ENCODE data around the gene TNNT2.

Gene TNNT2

GRCh38 chr1:201330541-201330940 is 46.9 kb downstream of the TNNT2 start:
- ChIA-PET POLR2A (ENCODE audit: low non-redundant PET) (interaction anchor here (0.6 kb wide), 1 partner anchor 16 kb away, joined by 8 read pairs; no protein-coding TSS in a partner anchor), CTCF (interaction anchor here (1.4 to 2.2 kb wide), 6 partner anchors 16 to 76 kb away, joined by 3 to 11 read pairs (median 4); no protein-coding TSS in a partner anchor)
- DNase-seq (ENCODE audit: low spot score): no peak
- TF ChIP-seq, protein P1, sequence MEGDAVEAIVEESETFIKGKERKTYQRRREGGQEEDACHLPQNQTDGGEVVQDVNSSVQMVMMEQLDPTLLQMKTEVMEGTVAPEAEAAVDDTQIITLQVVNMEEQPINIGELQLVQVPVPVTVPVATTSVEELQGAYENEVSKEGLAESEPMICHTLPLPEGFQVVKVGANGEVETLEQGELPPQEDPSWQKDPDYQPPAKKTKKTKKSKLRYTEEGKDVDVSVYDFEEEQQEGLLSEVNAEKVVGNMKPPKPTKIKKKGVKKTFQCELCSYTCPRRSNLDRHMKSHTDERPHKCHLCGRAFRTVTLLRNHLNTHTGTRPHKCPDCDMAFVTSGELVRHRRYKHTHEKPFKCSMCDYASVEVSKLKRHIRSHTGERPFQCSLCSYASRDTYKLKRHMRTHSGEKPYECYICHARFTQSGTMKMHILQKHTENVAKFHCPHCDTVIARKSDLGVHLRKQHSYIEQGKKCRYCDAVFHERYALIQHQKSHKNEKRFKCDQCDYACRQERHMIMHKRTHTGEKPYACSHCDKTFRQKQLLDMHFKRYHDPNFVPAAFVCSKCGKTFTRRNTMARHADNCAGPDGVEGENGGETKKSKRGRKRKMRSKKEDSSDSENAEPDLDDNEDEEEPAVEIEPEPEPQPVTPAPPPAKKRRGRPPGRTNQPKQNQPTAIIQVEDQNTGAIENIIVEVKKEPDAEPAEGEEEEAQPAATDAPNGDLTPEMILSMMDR (conservative IDR thresholded peaks at IDR 0.05; ENCODE audit: low read depth): no peak
- H3K27ac ChIP-seq: peak overlapping the region; percentile 68

GRCh38 chr1:201329801-201330200 is 47.7 kb downstream of the TNNT2 start:
- peak overlapping the region; percentile 59 for H3K27ac ChIP-seq
- DNase-seq (ENCODE audit: low spot score): no peak
- CTCF ChIA-PET: interaction anchor here (1.1 to 2.2 kb wide), 6 partner anchors 9 to 75 kb away, joined by 4 to 7 read pairs (median 5); no protein-coding TSS in a partner anchor
- TF ChIP-seq, protein P1 (conservative IDR thresholded peaks at IDR 0.05; ENCODE audit: low read depth): no peak
- POLR2A ChIA-PET (ENCODE audit: low non-redundant PET): no interaction called here

DNA sequence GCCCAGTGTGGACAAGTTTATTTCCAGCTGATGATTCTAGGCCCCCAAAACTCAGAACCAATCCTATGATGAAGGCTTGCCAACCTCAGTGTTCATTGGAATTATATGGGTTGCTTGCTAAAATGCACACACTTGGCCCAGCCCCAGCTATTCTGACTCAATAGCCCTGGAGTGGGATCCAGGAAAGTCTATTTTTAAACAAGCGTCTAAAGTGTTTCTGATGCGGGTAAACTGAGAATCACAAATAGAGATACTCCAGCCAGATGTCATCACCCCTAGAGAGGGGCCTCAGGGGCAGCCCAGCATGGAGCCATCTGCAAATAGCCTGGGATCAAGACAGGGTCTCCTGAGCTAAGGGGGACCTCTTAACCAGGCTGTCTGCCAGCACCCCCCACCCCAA is 48.2 kb downstream of the TNNT2 start:
- TF ChIP-seq, protein P1 (conservative IDR thresholded peaks at IDR 0.05; ENCODE audit: low read depth): no peak
- ChIA-PET POLR2A (ENCODE audit: low non-redundant PET) (no interaction called here), CTCF (interaction anchor here (0.6 to 2.2 kb wide), 6 partner anchors 9 to 840 kb away, joined by 3 to 7 read pairs (median 4); no protein-coding TSS in a partner anchor)
- DNase-seq (ENCODE audit: low spot score): no peak
- H3K27ac ChIP-seq: peak overlapping the region; percentile 59

DNA sequence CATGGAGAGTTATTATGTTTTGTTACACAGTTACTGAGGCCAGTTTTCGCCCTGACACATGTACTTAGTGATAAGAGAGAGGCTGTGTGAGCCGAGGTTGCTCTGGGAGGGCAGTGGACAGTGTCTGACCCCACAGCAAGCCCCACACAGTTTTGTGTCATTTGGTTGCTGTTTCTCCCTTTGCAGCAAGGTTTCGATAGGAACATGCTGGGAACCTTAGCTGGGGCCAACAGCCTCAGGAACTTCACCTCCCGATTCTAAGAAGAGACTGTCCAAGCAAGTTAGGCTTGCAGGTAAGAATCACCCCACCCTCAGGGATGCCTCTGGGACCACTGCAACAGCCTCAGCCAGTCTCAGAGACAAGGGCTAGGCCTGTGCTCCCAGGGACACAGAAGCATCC is 48.9 kb downstream of the TNNT2 start:
- ChIA-PET POLR2A (ENCODE audit: low non-redundant PET) (no interaction called here), CTCF (interaction anchor here (0.9 to 2.2 kb wide), 4 partner anchors 10 to 74 kb away, joined by 3 to 8 read pairs (median 5); no protein-coding TSS in a partner anchor)
- DNase-seq (ENCODE audit: low spot score): no peak
- peak overlapping the region; percentile 54 for H3K27ac ChIP-seq
- TF ChIP-seq, protein P1 (conservative IDR thresholded peaks at IDR 0.05; ENCODE audit: low read depth): no peak

DNA sequence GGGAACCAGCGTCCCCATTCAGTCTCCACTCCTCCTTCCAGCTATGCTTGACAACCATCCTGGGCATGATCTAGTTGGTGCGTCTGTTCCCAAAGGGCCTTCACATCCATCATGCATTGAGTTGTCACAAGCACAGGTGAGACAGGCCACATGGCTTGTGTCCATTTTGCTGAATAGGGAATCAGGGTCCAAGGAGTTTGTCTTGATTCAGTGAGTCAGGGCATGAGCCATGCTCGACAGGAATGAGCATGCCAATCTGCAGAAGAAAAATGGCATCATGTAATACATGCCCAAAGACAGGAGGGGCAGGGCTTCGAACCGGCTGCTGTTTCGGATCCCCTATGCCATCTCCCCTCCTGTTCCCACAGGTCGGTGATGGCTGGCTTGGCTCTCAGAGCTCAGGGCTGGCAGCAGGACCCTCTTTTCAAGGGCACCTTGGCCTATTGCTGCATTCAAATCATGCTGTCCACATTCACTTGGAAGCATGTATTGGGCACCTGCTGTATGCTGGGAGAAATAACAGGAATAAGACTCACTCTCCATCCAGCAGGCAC is 49.7 kb downstream of the TNNT2 start:
- TF ChIP-seq, protein P1 (conservative IDR thresholded peaks at IDR 0.05; ENCODE audit: low read depth): no peak
- peak; percentile 53 for DNase-seq (ENCODE audit: low spot score)
- ChIA-PET CTCF (interaction anchor here (0.7 to 1.6 kb wide), 6 partner anchors 13 to 142 kb away, joined by 3 to 8 read pairs (median 3); no protein-coding TSS in a partner anchor), POLR2A (ENCODE audit: low non-redundant PET) (interaction anchor here (1.6 kb wide), 1 partner anchor 45 kb away, joined by 6 read pairs; the partner anchor contains the start of gene PKP1)
- peak overlapping the region; percentile 90 for H3K27ac ChIP-seq

DNA sequence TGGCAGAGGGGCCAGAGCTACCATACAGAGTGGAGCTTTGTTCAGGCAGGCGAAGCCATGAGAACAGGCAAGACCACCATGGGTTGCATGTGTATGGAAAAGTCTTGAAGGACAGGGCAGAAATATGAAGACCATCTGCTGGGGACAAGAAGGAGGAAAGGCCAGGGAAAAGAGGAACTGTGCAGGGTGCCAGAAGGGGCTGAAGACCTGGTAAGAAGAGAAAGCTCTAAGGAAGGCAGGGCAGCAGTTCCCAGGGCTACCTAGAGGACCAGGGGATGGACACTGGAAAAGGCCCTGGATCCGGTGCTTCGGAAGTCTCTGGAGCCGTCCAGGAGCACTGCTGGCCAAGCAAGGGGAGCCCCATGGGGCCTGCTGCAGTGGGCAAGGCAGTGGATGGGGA is 50.8 kb downstream of the TNNT2 start:
- peak overlapping the region; percentile 90 for H3K27ac ChIP-seq
- TF ChIP-seq, protein P1 (conservative IDR thresholded peaks at IDR 0.05; ENCODE audit: low read depth): no peak
- CTCF ChIA-PET: interaction anchor here (0.6 to 1.6 kb wide), 9 partner anchors 12 to 467 kb away, joined by 3 to 10 read pairs (median 3); no protein-coding TSS in a partner anchor
- POLR2A ChIA-PET (ENCODE audit: low non-redundant PET): interaction anchor here (1.6 kb wide), 1 partner anchor 44 kb away, joined by 6 read pairs; the partner anchor contains the start of gene PKP1
- no peak for DNase-seq (ENCODE audit: low spot score)

All from RWPE1 (cell line).